Glomerular visceral epithelial cell (primary cell): ENCODE data around the gene MAPRE3.
A peak's percentile ranks its signal among the peaks of the same experiment; 100 is the strongest.

Experiments
- DNase-seq: peaks from one replicate; pipeline ENCODE4 v3.0.0-alpha.2; 2016; ENCODE audit errors: extremely low spot score

MAPRE3 gene

GRCh38 chr2:26983746-26984145 lies 13.3 kb downstream of the MAPRE3 start:
- DNase-seq: no peak

DNA sequence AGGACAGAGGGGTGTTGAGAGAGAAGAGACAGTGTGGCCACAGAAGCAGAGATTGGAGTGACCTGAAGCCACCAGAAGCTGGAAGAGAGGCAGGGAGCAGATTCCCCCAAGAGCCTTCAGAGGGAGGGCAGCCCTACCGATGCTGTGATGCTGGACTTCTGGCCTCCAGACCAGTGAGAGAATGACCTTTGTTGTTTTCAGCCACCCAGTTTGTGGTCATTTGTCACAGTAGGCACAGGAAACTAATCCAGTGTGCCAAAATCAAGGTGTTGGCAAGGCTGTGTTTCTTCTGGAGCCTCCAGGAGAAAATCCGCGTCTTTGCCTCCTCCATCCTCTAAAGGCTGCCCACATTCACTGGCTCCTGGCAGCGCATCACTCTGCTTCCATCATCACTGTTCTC lies 15.4 kb downstream of the MAPRE3 start:
- DNase-seq: no peak

DNA sequence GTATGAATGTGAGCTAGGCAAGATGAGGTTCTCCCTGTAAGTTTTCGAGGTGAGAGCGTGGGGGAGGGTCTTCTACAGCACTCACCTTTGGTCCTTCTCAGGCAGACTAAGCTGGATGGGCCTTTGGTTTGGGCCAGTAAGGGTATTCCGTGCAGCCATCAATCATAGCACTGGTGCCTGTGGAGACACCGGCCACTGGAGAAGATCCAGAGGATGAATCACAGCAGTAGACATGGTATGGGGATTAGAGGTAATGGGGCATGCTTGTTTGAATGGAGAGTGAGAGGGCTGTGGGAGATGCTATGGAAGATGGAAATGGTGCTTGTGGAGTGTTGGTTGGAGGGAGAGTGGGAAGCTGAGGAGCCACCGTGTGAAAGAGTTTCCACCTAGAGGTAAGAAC lies 16.1 kb downstream of the MAPRE3 start:
- no peak for DNase-seq

DNA sequence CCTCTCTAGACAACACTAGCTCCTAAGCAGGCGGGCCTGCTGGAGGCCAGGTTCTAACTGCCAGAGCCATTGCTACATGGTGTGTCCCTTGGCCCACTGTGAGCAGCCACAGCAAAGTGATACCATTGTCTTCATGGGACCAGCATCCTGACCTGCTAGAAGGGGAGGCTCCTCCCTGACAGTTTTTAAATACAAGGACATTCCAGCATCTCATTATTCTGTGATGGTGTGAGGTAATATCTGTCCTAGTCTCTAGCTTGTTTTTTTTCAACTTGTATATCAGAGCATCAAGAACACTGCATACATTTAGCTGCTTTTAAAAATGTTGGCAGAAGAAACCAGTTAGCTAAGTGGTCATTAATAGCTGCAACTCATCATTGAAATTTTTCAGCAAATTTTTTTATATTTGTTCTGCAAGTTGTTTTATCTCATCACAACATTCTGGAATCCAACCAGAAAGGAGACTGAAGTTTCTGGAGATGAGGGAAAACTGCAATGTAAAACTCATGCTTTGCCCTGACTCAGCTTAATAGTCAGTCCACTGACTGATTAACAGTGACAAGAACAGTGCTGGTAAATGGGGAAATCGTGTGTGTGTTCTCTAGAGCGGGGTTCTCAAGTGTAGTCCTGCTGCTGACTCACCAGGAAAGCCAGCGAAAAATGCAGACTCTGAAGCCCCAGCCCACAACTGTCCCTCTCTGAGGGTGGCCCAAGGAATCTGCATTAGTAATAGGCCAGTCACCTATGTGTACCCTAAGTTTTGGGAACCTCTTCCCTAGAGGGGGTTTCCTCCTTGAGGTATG lies 17.8 kb downstream of the MAPRE3 start:
- DNase-seq: peak; percentile 38

- no peak for DNase-seq
Measured at GRCh38 chr2:26989156-26989555, 18.7 kb downstream of the MAPRE3 start.

DNA sequence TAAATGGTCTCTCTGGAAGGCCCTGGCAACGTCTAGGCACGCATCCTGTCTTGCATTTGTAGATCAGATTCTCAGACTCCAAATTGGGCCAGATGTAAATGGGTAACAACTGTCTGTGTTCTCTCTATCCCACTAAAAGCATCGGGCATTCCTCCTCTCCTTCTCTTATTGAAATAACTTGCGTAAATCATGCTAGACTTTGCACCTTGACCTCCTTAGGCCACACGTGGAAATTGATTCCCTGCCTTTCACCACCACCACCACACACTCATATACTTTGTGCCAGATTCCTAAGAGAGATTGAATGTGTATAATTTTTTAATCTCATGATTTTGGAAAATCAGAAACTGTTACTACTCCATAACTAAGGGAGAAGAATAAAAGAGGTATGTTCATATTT lies 21.3 kb downstream of the MAPRE3 start:
- no peak for DNase-seq

GRCh38 chr2:26993768-26994167 lies 23.3 kb downstream of the MAPRE3 start:
- no peak for DNase-seq

DNA sequence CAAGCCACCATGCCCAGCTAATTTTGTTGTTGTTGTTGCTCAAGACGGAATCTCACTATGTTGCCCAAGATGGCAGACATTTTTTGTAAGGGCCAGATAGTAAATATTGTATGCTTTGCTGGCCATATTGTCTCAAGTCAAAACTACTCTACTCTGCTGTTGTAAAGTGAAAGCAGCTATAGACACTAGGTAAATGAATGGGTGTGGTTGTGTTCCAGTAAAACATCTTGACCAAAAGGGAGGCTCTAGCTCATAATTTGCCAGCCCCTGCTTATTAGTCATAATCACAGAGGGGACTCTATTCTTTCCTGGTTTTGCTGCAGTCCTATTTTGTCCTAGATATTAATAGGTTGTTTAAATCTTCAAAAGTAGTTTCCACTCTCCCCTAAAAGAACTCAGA lies 24.5 kb downstream of the MAPRE3 start:
- DNase-seq: no peak

DNA sequence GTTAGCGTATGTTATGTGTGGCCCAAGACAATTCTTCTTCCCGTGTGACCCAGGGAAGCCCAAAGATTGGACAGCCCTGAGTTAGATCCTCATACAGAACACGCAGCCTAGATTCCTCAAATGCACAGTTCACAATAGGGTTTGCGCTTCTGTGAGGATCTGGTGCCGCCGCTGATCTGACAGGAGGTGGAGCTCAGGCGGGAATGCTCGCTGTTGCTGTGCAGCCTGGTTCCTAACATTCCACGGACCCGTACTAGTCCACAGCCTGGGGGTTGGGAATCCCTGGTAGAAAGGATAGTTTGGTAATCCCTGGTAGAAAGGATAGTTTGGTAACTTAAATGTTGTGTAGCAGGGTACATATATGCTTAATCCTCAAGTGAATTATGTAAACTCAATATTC lies 27.0 kb downstream of the MAPRE3 start:
- no peak for DNase-seq

DNA sequence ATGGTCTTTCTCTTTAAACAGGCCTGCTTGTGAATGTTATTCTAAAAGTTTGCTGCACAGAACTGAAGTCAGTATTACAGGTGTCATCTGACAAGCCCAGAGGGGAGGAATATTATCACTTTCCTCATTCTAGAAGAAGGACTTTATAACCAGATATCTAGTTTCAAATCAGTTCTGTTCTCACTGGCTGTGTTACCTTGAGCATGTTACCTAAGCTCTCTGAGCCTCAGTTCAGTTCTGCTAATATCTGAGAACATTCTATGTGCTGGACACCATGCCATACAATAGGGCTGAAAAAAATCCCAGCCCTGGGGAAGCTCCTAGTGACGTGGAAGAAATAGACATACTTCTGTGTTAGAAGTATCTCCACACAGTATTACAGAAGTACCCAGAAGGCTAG lies 27.9 kb downstream of the MAPRE3 start:
- no peak for DNase-seq

DNA sequence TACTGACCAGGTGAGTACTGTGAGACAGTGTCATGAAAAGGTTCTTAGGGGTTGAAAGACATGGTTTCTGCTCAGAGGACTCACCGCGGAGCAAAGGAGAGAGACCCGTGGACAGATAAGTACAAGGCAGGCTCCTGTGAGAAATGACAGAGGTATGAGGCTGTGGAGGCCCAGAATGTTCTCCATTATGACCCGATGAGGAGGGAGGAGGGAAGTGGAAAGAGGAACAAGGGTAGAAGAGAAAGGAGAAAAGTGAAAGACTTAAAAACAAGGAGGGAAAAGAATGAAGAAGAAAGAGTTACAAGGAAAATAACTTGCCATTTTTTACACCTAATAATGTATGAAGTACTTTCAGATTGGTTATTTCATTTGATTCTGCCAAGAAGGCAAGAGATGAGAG lies 29.8 kb downstream of the MAPRE3 start:
- no peak for DNase-seq

DNA sequence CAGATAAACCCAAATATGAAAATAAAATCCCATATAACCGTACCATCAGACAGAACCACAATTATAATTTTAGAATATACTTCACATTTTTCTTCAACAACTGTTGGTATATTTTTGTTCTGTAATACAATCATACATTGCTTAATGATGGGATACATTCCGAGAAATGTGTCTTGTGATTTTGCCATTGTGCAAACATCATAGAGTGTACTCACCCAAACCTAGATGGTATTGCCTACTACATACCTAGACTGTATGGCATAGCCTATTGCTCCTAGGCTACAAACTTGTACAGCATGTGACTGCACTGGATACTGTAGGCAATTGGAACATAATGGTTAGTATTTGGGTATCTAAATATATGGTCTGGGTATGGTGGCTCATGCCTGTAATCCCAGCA lies 30.6 kb downstream of the MAPRE3 start:
- DNase-seq: no peak

DNA sequence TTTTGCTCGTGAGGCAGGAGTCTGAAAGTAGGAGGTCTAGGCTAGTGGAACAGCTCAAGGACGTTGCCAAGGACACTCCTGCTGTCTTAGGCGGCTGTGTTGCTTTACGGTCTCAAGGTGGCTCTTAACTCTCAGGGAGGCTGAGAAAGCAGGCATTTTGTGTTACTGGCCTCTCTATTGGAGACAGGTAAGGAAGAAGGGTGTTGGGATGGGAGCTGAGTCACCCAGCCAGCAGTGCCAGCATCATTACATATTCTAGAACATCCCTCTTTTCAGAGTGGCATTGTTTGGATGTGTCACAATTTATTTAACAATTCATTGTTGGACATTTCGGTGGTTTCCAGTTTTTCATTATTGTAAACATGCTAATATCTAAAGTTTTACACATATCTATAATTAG lies 31.5 kb downstream of the MAPRE3 start:
- no peak for DNase-seq

GRCh38 chr2:27003007-27003406 lies 32.6 kb downstream of the MAPRE3 start:
- no peak for DNase-seq

GRCh38 chr2:27003857-27004256 lies 33.4 kb downstream of the MAPRE3 start:
- DNase-seq: no peak

DNA sequence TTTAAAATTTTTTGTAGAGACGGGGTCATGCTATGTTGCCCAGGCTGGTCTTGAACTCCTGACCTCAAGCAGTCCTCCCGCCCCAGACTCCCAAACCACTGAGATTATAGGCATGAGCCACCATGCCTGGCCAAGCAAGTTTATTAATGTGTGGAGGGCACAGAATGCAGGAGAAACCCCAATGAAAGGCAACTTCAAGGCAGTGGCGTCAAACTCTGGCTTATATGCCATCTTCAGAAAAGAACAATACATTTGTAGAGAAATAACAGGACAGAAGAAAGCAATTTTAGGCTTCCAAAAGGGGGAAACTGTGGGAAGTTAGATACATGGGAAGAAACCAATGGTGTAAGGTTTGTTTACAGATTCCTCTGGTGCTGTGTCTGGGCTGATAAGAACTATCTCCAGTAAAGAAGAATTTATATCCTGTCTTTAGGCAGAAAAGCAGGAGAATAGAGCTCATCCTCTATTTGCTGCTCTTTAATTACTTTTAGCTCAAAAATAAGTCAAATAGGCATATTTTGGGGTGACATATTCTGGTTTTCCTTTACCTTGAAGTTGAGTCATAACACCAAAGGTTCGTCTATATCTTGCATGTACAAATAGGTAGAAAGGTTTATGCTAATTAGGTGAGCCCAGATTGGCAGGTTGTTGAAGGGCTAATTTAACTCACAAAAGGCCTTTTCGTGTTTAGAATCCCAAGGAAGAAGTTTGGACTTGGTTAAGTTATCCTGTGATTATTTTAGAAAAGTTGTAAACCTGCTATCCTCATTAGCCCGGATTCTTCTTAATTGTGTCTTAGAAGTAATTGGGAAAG lies 36.4 kb downstream of the MAPRE3 start:
- no peak for DNase-seq

DNA sequence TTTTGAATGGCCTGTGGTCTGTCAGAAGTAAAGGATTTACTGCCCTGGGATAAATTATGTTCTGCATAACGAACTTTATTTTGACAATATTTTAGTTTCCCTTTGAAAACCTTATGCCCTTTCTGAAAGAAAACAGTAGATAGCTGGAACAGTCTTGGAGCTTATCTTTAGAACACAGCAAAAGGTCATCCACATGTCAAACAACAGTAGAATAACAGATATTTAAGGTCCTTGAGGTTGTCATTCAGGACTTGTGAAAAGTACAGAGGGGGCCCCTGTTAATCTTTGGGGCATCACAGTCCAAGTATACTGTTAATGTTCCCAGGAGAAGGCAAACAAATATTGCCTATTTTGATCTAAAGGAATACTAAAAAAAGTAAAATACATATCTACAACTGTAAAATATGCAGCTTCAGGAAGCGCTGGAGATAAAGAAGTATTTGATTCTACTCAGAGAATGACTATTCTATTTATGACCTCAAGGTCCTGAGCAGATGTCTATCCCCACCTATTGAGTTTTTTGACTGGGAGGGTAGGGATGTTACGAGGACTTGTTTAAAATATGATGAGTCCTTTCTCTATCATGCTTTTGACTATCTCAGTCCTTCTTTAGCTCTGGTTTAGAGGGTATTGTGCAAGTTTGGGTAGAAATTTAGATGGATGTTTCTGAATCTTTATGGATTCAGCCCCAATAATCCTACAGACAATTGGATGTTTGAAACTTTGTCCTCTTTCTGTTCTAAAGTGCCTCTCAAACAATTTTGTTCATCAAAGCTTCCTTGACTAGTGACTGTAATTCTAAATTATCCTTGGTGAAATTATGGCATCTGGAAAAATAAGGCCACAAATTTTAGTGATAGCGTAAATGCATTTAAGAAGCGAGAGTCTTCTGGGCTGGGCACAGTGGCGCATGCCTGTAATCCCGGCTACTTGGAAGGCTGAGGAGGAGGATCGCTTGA lies 37.3 kb downstream of the MAPRE3 start:
- DNase-seq: no peak

DNA sequence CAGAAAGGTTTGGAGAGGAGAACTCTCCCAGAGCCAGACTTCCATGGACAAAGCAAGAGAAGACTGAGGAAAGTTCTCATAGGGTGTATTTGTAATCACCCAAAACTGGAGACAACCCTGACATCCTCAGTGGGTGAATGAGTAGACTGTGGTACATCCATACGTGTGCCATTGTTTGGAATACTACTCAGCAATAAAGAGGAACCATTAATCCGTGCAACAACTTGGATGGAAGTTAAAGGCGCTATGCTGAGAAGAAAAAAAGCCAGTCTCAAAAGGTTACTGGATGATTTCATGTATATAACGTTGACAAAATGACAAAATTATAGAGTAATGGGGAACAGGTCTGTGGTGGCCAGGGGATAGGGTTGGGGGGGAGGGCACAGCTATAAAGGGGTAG lies 38.2 kb downstream of the MAPRE3 start:
- DNase-seq: no peak

DNA sequence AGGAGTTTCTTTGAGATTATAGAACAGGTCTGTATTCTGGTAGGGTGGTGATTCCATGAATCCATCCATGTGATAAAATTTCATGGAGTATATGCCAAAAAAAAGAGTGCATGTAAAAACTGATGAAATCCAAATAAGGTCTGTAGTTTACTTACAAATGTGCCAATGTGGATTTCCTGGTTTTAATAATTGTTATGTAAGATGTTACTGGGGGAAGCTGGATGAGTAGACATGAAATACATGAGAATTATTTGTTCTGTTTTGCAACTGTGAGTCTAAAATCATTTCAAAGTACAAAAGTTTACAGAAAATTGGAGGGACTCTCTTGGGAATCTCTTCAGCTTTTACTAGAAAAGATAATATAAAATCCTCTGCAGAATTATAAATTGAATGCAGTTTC lies 38.6 kb downstream of the MAPRE3 start:
- DNase-seq: no peak

DNA sequence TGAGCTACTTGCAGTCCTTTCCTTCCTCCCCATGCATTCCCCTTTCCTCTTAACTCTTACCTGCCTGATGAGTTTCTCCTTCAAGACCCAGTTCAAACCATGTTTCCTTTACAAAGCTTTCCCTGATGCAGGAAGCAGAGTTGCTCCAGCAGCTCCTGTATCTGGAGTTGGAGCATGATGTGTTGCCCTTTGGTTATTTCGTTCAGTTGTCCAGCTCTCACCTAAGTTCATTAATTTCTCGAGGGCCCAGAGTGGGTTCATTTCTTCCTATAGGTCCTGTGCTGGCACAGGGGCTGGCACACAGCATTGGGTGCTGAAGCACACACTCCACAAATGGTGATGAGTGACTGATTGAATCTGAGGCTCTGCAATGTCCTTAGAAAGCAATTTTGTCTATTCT lies 39.3 kb downstream of the MAPRE3 start:
- DNase-seq: no peak

DNA sequence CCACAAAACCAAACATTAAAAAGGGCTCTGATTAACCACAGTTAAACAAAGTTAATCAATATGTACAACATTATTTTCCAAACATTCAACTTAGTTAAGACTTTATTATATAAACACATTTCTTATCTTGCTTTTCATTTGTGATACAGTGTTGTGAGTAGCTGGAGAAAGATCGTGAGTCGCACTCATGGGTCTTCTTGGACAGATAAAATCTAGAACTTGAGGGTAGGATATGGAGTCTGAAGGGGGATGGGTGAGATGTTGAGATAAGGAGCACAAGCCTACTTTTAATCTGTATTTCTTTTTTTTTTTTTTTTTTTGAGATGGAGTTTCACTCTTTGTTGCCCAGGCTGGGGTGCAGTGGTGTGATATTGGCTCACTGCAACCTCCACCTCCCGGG lies 39.7 kb downstream of the MAPRE3 start:
- no peak for DNase-seq

GRCh38 chr2:27013738-27014137 lies 43.3 kb downstream of the MAPRE3 start:
- DNase-seq: no peak
